WTC11 (cell line): ENCODE measurements around the gene SH3PXD2A.

Experiments
- ATF1 ChIP-seq: sonication (generic); formaldehyde crosslinking; IDR thresholded peaks from 2 replicates; pipeline ENCODE4 v1.8.1; 2023; ENCODE audit warnings: mild to moderate bottlenecking, moderate library complexity, missing genetic modification reagents
- CBFB ChIP-seq: sonication (generic); formaldehyde crosslinking; IDR thresholded peaks from 2 replicates; pipeline ENCODE4 v1.8.1; 2022; ENCODE audit warnings: mild to moderate bottlenecking, low read depth, missing genetic modification reagents
- EMX1 ChIP-seq: fragments of 250-450 bp; sonication (Bioruptor Pico); IDR thresholded peaks from 2 replicates; pipeline ENCODE4 v1.8.0; 2021; ENCODE audit warnings: mild to moderate bottlenecking
- MXD4 ChIP-seq: fragments of 250-450 bp; sonication (Bioruptor Pico); IDR thresholded peaks from 2 replicates; pipeline ENCODE4 v1.8.0; 2021; ENCODE audit warnings: mild to moderate bottlenecking, moderate library complexity, borderline replicate concordance
- NR2C2 ChIP-seq: sonication (generic); formaldehyde crosslinking; IDR thresholded peaks from 2 replicates; pipeline ENCODE4 v1.8.0; 2022; ENCODE audit warnings: mild to moderate bottlenecking, missing genetic modification reagents
- STAT6 ChIP-seq: sonication (generic); formaldehyde crosslinking; conservative IDR thresholded peaks from 2 replicates; pipeline ENCODE4 v1.8.1; 2023; ENCODE audit warnings: mild to moderate bottlenecking, low read depth, missing genetic modification reagents, moderate library complexity
- ZNF232 ChIP-seq: sonication (generic); formaldehyde crosslinking; IDR thresholded peaks from 2 replicates; pipeline ENCODE4 v1.8.0; 2022; ENCODE audit warnings: mild to moderate bottlenecking, missing genetic modification reagents
- ZNF671 ChIP-seq: fragments of 250-450 bp; sonication (Bioruptor Pico); IDR thresholded peaks from 2 replicates; pipeline ENCODE4 v1.8.0; 2021; ENCODE audit warnings: mild to moderate bottlenecking
- TF ChIP-seq, protein P1 (sequence below): sonication (generic); formaldehyde crosslinking; IDR thresholded peaks from 2 replicates; pipeline ENCODE4 v1.8.0; 2023; ENCODE audit warnings: missing genetic modification reagents, mild to moderate bottlenecking, borderline replicate concordance
- TF ChIP-seq, protein P2 (sequence below): fragments of 200-600 bp; IDR thresholded peaks from 2 replicates; pipeline ENCODE4 v1.8.0; 2022; ENCODE audit warnings: antibody characterized with exemption
- TF ChIP-seq, protein P3 (sequence below): sonication (generic); formaldehyde crosslinking; IDR thresholded peaks from 2 replicates; pipeline ENCODE4 v1.8.0; 2023; ENCODE audit warnings: mild to moderate bottlenecking, missing genetic modification reagents
- TF ChIP-seq, protein P4 (sequence below): sonication (generic); formaldehyde crosslinking; IDR thresholded peaks from 2 replicates; pipeline ENCODE4 v1.8.1; 2022; ENCODE audit warnings: missing genetic modification reagents, borderline replicate concordance

DNA sequence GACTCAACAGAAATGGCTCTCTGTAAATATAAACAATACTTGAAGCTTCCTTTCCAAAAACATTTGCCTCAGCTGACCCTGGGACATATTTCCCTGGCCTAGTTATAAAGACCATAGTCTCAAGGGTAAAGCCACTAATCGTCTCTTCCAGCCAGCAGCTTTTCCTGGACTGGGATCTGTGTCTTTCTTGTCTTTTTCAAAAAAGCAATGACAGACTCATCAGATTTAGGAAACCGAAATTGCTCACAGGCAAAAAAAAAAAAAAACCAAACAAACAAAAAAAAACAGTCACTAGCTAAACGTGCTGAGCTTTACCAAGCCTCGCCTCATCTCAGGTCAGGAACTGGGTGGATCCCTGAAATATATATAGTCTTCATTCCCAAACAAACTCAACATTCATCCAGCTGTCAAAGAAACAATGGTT, 39.1 kb upstream of the SH3PXD2A start:
- TF ChIP-seq, protein P1, sequence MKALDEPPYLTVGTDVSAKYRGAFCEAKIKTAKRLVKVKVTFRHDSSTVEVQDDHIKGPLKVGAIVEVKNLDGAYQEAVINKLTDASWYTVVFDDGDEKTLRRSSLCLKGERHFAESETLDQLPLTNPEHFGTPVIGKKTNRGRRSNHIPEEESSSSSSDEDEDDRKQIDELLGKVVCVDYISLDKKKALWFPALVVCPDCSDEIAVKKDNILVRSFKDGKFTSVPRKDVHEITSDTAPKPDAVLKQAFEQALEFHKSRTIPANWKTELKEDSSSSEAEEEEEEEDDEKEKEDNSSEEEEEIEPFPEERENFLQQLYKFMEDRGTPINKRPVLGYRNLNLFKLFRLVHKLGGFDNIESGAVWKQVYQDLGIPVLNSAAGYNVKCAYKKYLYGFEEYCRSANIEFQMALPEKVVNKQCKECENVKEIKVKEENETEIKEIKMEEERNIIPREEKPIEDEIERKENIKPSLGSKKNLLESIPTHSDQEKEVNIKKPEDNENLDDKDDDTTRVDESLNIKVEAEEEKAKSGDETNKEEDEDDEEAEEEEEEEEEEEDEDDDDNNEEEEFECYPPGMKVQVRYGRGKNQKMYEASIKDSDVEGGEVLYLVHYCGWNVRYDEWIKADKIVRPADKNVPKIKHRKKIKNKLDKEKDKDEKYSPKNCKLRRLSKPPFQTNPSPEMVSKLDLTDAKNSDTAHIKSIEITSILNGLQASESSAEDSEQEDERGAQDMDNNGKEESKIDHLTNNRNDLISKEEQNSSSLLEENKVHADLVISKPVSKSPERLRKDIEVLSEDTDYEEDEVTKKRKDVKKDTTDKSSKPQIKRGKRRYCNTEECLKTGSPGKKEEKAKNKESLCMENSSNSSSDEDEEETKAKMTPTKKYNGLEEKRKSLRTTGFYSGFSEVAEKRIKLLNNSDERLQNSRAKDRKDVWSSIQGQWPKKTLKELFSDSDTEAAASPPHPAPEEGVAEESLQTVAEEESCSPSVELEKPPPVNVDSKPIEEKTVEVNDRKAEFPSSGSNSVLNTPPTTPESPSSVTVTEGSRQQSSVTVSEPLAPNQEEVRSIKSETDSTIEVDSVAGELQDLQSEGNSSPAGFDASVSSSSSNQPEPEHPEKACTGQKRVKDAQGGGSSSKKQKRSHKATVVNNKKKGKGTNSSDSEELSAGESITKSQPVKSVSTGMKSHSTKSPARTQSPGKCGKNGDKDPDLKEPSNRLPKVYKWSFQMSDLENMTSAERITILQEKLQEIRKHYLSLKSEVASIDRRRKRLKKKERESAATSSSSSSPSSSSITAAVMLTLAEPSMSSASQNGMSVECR (CRISPR knock-in tag) = no peak
- TF ChIP-seq ZNF671 (CRISPR knock-in tag) = no peak
- no peak for TF ChIP-seq CBFB (CRISPR knock-in tag)
- TF ChIP-seq, protein P2, sequence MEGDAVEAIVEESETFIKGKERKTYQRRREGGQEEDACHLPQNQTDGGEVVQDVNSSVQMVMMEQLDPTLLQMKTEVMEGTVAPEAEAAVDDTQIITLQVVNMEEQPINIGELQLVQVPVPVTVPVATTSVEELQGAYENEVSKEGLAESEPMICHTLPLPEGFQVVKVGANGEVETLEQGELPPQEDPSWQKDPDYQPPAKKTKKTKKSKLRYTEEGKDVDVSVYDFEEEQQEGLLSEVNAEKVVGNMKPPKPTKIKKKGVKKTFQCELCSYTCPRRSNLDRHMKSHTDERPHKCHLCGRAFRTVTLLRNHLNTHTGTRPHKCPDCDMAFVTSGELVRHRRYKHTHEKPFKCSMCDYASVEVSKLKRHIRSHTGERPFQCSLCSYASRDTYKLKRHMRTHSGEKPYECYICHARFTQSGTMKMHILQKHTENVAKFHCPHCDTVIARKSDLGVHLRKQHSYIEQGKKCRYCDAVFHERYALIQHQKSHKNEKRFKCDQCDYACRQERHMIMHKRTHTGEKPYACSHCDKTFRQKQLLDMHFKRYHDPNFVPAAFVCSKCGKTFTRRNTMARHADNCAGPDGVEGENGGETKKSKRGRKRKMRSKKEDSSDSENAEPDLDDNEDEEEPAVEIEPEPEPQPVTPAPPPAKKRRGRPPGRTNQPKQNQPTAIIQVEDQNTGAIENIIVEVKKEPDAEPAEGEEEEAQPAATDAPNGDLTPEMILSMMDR = no peak
- TF ChIP-seq, protein P3, sequence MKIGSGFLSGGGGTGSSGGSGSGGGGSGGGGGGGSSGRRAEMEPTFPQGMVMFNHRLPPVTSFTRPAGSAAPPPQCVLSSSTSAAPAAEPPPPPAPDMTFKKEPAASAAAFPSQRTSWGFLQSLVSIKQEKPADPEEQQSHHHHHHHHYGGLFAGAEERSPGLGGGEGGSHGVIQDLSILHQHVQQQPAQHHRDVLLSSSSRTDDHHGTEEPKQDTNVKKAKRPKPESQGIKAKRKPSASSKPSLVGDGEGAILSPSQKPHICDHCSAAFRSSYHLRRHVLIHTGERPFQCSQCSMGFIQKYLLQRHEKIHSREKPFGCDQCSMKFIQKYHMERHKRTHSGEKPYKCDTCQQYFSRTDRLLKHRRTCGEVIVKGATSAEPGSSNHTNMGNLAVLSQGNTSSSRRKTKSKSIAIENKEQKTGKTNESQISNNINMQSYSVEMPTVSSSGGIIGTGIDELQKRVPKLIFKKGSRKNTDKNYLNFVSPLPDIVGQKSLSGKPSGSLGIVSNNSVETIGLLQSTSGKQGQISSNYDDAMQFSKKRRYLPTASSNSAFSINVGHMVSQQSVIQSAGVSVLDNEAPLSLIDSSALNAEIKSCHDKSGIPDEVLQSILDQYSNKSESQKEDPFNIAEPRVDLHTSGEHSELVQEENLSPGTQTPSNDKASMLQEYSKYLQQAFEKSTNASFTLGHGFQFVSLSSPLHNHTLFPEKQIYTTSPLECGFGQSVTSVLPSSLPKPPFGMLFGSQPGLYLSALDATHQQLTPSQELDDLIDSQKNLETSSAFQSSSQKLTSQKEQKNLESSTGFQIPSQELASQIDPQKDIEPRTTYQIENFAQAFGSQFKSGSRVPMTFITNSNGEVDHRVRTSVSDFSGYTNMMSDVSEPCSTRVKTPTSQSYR (CRISPR knock-in tag) = no peak
- TF ChIP-seq ZNF232 (CRISPR knock-in tag) = no peak
- TF ChIP-seq EMX1 (CRISPR knock-in tag) = no peak
- TF ChIP-seq MXD4 (CRISPR knock-in tag) = no peak
- TF ChIP-seq NR2C2 (CRISPR knock-in tag) = no peak
- no peak for TF ChIP-seq STAT6 (CRISPR knock-in tag)
- TF ChIP-seq, protein P4, sequence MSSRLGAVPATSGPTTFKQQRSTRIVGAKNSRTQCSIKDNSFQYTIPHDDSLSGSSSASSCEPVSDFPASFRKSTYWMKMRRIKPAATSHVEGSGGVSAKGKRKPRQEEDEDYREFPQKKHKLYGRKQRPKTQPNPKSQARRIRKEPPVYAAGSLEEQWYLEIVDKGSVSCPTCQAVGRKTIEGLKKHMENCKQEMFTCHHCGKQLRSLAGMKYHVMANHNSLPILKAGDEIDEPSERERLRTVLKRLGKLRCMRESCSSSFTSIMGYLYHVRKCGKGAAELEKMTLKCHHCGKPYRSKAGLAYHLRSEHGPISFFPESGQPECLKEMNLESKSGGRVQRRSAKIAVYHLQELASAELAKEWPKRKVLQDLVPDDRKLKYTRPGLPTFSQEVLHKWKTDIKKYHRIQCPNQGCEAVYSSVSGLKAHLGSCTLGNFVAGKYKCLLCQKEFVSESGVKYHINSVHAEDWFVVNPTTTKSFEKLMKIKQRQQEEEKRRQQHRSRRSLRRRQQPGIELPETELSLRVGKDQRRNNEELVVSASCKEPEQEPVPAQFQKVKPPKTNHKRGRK (CRISPR knock-in tag) = no peak
- no peak for TF ChIP-seq ATF1 (CRISPR knock-in tag)
